NT2/D1 (cell line): ENCODE measurements around the gene SPIRE1.
A peak's percentile ranks its signal among the peaks of the same experiment; 100 is the strongest.
"Not testable (repeated sequence)": the region's sequence is repeated elsewhere in the genome, so short reads cannot be mapped to it uniquely, and the experiment has no call there.

Experiments used
- DNase-seq: peaks from one replicate; pipeline ENCODE4 v3.0.0-alpha.2; 2011; ENCODE audit warnings: low read depth, low spot score
- H3K27me3 ChIP-seq: 2 replicates; pipeline ENCODE4 v1.6.0; 2011; ENCODE audit warnings: mild to moderate bottlenecking; ENCODE audit not compliant: insufficient read length, insufficient read depth
- H3K36me3 ChIP-seq: 2 replicates; pipeline ENCODE4 v1.6.1; 2011; ENCODE audit warnings: mild to moderate bottlenecking, low read length, mixed read lengths; ENCODE audit not compliant: insufficient read depth, insufficient read length
- H3K4me1 ChIP-seq: 2 replicates; pipeline ENCODE4 v1.5.1; 2011; ENCODE audit not compliant: insufficient read depth, insufficient read length
- H3K4me3 ChIP-seq: 2 replicates; pipeline ENCODE4 v1.5.1; 2011; ENCODE audit warnings: low read depth; ENCODE audit not compliant: insufficient read length
- H3K9ac ChIP-seq: 2 replicates; pipeline ENCODE4 v1.6.0; 2011; ENCODE audit warnings: low read depth; ENCODE audit not compliant: insufficient read length
- H3K9me3 ChIP-seq: 2 replicates; pipeline ENCODE4 v1.5.1; 2011; ENCODE audit warnings: mild to moderate bottlenecking, low read length; ENCODE audit not compliant: insufficient read depth
- SUZ12 ChIP-seq: IDR thresholded peaks from 2 replicates; pipeline ENCODE4 v1.6.1; 2011; ENCODE audit not compliant: insufficient read length, insufficient read depth; ENCODE audit errors: extremely low read depth
- YY1 ChIP-seq: IDR thresholded peaks from 2 replicates; pipeline ENCODE4 v1.6.1; 2011; ENCODE audit not compliant: insufficient read length, insufficient read depth
- ZNF274 ChIP-seq: IDR thresholded peaks from 2 replicates; pipeline ENCODE4 v1.6.1; 2011; ENCODE audit warnings: mild to moderate bottlenecking, low read depth, low read length

SPIRE1 gene

DNA sequence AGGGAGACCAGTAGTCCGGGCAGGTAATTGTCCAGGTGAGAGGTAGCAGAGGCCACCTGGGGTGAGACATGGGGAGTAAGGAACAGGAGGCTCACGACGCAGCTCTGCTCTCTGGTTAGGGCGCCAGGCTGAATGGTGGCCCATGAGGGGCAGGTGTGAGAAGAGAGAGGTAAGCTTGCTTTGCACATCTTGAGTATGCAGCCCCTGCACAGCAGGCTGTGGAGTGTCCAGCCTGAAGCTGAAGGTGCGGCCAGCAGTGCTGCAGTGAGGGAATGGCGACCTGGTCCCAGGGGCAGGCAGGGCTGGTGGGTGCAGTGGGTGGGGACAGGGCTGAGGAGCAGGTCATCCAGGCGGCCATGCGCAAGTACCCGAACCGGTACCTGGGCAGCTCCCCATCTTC, 234.5 kb downstream of the SPIRE1 start:
- DNase-seq: no peak
- peaks cover 19% of the 10 kb centered on the region for H3K9me3 ChIP-seq
- no peak overlapping the region for H3K9ac ChIP-seq
- TF ChIP-seq SUZ12 (no peak), YY1 (no peak), ZNF274 (no peak)
- no peaks in the 10 kb centered on the region for H3K27me3 ChIP-seq
- no peaks in the 10 kb centered on the region for H3K4me1 ChIP-seq
- H3K36me3 ChIP-seq: peaks cover 26% of the 10 kb centered on the region
- no peak overlapping the region for H3K4me3 ChIP-seq

DNA sequence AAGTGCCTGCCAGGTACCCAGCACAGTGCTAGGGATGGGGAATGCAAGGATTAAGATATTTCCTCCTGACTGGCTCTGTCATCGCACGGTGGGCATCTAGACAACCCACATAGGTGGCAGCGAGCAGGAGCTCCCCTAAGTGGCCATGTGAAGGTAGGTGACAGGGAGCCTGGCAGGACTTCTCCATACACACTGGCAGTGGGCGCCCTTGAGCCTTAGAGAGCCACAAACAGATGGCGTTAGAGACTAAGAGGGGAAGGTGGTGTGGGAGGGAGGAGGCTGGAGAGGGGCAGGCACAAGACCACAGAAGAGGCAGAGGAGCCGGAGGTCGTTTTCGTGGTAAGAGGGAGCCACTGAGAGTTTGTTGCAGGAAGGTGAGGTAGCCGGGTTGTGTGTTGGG, 235.0 kb downstream of the SPIRE1 start:
- Histone ChIP-seq H3K9ac (no peak overlapping the region), H3K27me3 (no peaks in the 10 kb centered on the region), H3K4me3 (no peak overlapping the region), H3K4me1 (no peaks in the 10 kb centered on the region), H3K36me3 (peaks cover 24% of the 10 kb centered on the region), H3K9me3 (peaks cover 16% of the 10 kb centered on the region)
- DNase-seq: no peak
- TF ChIP-seq ZNF274: no peak

DNA sequence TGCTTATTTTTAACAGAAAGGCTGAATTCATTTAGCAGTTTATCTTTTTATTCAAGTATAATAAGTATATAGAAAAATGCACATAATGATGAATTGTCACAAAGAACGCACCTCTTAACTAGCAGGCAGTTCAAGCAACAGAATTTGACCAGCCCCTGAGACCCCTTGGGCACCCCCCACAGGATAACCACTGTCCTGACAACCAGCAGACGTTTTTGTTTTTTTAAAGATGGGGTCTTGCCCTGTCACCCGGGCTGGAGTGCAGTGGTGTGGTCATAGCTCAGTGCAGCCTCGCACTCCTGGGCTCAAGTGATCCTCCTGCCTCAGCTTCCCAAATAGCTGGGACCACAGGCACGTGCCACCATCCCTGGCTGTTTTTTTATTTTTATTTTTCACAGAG, 236.2 kb downstream of the SPIRE1 start:
- Histone ChIP-seq H3K27me3 (no peaks in the 10 kb centered on the region), H3K4me3 (no peak overlapping the region), H3K4me1 (no peaks in the 10 kb centered on the region)

DNA sequence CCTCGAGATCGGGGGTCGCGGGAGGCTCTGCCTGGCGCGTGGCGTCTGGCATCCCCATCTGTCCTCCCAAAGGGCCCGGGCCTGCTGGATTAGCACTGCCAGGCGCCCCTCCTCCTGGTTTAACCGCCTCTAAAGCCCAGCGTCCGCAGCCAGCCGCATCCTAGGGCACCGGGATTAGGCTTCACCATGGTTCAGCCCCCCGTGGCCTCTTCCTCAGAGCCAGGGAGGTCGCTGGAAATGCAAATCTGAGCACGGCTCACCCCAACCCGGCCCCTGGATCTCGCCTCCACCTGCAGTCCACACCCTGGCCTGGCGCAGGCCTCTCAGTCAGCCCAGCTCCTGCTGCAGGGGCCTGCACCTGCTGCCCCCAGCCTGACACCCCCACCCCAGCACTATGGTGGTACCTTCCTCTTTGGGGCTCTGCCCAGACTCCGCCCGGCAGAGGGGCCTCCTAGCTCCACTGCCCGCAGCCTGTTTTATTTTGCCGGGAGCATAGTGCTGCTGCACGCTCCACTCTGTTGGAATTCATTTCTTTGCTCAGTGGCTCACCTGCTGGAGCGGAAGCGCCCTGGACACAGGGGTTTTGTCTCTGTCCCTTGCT, 237.0 kb downstream of the SPIRE1 start:
- DNase-seq: no peak
- Histone ChIP-seq H3K4me3 (peak overlapping the region; percentile 21), H3K9ac (peak overlapping the region; percentile 61), H3K9me3 (no peaks in the 10 kb centered on the region), H3K4me1 (peaks cover 4% of the 10 kb centered on the region), H3K36me3 (peaks cover 9% of the 10 kb centered on the region), H3K27me3 (no peaks in the 10 kb centered on the region)
- TF ChIP-seq YY1 (no peak), SUZ12 (no peak), ZNF274 (no peak)

More for the DNA sequence above, 236.2 kb downstream of the SPIRE1 start:
- no peak for DNase-seq
- TF ChIP-seq SUZ12: no peak
- TF ChIP-seq ZNF274: no peak
- no peak for TF ChIP-seq YY1
- peaks cover 12% of the 10 kb centered on the region for H3K36me3 ChIP-seq
- no peak overlapping the region for H3K9ac ChIP-seq
- H3K9me3 ChIP-seq: peaks cover 4% of the 10 kb centered on the region; the same call in 1 of the 2 replicates

DNA sequence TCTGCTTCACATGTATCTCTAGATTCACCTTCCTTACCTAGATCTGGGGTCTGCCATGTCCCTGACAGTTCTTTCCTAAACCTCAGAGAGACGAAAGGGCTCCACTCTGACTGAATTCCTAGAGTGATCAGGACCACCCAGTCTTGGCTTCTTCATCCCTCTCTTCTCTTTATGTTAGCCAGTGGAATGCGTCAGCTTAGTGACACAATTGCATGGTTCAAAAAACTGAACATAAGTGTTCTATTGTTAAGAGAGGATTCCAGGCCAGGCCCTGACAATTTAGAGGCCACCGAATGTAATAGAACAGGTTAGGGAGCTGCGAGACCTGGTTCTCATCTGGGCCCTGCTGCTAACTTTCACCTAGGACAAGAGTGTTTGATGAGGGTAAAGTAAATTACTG, 240.2 kb downstream of the SPIRE1 start:
- TF ChIP-seq SUZ12 (no peak), ZNF274 (no peak)
- H3K4me3 ChIP-seq: no peak overlapping the region
- no peaks in the 10 kb centered on the region for H3K9me3 ChIP-seq
- H3K9ac ChIP-seq: no peak overlapping the region
- H3K4me1 ChIP-seq: peaks cover 8% of the 10 kb centered on the region
- DNase-seq: no peak
- no peaks in the 10 kb centered on the region for H3K27me3 ChIP-seq
- peaks cover 3% of the 10 kb centered on the region for H3K36me3 ChIP-seq

DNA sequence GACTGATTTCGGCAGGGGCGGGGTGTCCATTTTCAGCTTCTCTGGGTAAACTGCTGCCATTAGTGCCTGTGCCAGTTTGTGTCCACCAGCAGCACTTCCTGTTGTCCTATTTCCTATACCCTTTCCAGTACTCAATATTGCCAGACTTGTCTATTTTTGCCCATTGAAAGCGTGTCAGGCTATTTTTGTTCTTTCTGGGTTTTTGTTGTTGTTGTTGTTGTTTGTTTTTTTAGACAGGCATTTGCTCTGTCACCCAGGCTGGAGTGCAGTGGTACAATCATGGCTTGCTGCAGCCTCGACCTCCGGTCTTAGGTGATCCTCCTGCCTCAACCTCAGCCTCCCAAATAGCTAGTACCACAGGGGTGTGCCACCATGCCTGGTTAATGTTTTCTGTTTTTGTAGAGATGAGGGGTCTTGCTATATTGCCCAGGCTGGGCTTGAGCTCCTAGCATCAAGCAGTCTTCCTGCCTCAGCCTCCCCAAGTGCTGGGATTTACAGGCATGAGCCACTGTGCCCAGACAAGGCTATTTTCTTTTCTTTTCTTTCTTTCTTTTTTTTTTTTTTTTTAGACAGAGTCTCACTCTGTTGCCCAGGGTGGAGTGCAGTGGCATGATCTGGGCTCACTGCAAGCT, 241.7 kb downstream of the SPIRE1 start:
- no peak for DNase-seq
- no peak overlapping the region for H3K4me3 ChIP-seq
- peak overlapping the region; percentile 36 for H3K9ac ChIP-seq
- H3K27me3 ChIP-seq: no peaks in the 10 kb centered on the region
- H3K4me1 ChIP-seq: peaks cover 8% of the 10 kb centered on the region
- H3K9me3 ChIP-seq: no peaks in the 10 kb centered on the region
- no peak for TF ChIP-seq SUZ12
- TF ChIP-seq ZNF274: no peak
- no peak for TF ChIP-seq YY1
- peaks cover 3% of the 10 kb centered on the region for H3K36me3 ChIP-seq

DNA sequence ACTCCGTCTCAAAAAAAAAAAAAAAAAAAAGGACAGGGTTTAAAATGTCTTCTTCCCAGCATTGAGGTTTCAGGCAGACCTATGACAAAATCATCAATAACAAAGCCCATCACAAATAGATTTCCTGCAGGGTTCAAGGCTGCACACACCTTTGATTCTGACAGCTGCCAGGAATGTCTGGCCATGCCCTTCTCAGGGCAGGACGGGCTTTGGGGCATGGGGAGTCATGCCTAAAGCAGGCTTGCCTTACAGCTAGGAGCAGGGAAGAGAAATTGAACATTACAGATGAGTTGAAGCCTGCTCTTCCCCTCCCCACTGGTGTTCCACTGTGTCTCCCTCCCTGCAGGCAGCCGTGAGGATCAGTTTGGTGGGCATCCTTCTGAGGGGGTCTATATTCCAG, 246.5 kb downstream of the SPIRE1 start:
- no peak for DNase-seq
- Histone ChIP-seq H3K36me3 (peaks cover 11% of the 10 kb centered on the region), H3K9ac (no peak overlapping the region), H3K4me1 (peaks cover 8% of the 10 kb centered on the region), H3K27me3 (peaks cover 7% of the 10 kb centered on the region), H3K9me3 (no peaks in the 10 kb centered on the region), H3K4me3 (no peak overlapping the region)
- TF ChIP-seq ZNF274 (no peak), YY1 (no peak), SUZ12 (no peak)

DNA sequence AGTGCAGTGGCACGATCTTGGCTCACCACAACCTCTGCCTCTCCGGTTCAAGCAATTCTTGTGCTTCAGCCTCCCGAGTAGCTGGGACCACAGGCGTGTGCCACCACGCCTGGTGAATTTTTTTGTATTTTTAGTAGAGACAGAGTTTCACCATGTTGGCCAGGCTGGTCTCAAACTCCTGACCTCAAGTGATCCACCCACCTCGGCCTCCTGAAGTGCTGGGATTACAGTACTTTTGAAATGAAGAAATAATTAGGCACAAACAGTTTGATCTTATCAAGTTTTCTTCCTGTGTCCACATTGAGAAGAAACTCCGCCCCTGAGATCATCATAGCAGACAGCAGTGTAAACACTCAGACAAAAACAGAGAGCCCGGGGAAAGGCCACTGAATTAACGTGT, 247.2 kb downstream of the SPIRE1 start:
- Histone ChIP-seq H3K36me3 (peaks cover 11% of the 10 kb centered on the region), H3K27me3 (peaks cover 14% of the 10 kb centered on the region)
- not testable (repeated sequence) for H3K9me3 ChIP-seq, DNase-seq, H3K9ac ChIP-seq, H3K4me3 ChIP-seq, H3K4me1 ChIP-seq
